HG02840 (cell line): ENCODE data around the gene MAP1LC3B.
A peak's percentile ranks its signal among the peaks of the same experiment; 100 is the strongest.
"Not testable (repeated sequence)": the region's sequence is repeated elsewhere in the genome, so short reads cannot be mapped to it uniquely, and the experiment has no call there.

ENCODE experiments used
- ATAC-seq: cut with Tn5 transposase; IDR thresholded peaks from one replicate; pipeline ENCODE4 v1.9.1; 2021; ENCODE audit warnings: mild to moderate bottlenecking, moderate library complexity, moderate number of reproducible peaks; ENCODE audit not compliant: unreplicated experiment, low FRiP score

MAP1LC3B gene

DNA sequence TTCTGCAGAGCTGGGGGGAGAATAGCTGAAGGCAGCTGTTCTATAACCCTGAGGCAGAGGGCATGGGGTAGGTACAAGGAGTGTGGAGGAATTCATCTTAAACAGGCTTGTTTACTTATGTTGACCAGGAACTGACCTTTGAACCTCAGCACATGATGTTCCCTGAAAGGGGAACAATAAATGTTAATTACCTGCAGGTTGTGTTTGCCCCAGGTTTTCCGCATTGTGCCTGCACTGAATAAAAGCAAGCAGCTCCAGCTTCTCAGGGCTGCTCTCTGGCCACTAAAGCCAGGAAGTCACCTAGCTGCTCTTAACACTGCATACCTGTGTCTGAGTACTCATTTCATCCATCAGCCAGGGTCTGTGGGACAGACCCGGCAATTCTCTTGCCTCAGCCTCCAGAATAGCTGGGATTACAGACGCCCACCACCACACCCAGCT is 12.8 kb upstream of the MAP1LC3B start:
- ATAC-seq = not testable (repeated sequence)

DNA sequence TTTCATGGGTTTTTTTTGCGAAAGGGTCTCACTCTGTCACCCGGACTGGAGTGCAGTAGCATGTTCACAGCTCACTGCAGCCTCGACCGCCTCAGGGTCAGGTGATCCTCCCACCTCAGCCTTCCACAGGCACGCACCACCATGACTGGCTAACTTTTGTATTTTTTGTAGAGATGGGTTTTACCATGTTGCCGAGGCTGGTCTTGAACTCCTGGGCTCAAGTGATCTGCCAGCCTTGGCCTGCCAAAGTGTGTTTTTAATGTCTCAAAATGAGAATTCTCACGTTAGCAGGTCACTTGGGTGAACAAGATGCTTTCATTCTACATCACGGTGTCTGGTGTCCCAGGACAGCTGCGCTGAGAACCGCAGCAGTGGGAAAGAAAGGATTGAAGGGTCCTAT is 11.7 kb upstream of the MAP1LC3B start:
- ATAC-seq = no peak

DNA sequence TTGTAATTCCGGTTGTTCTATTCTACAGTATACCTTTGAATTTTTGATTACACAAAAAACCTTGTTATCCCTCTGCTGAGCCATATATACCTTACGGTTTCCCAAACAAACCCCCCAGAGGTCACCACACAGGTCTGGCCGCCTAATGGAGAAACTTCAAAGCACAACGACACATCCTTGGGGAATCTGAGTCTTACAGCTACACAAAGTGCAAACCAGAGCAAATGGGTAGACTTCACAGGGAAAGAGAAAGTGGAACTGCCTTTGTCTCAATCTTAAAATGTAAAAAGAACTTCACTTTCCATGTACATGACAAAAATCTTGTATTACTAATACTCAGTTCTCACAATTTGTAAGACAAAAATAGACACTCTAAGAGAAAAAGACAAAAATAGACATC is 11.3 kb upstream of the MAP1LC3B start:
- ATAC-seq = no peak

- ATAC-seq = no peak
Observed at GRCh38 chr16:87382023-87382785, 9.9 kb upstream of the MAP1LC3B start.

DNA sequence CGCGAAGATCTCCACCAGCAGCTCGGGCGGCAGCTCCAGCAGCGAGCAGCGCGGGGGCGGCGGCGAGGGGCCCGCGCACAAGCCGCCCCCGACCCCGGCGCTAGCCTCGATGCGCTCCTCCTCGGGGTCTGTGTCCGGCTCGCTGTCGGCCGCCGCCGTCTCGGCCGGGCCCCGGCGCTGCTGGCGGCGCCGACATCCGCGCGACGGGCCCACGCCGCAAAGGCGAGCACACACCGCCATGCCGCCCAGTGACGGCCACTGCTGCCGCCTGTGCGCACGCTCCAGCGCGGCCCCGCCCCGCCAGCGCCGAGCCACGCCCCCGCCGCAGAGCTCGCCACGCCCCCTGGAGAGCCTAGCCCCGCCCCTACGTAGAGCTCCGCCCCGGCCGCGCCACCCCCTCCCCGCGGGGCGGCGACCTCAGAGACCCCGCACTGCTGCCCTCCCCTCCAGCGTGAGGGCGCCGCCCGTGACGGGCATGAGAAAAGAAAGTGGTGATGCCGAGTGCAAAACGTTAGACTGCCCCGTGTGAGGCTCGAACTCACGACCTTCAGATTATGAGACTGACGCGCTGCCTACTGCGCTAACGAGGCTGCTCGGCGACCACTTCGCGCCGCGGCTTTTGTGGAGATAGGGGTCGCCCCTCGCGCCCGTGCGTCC is 8.5 kb upstream of the MAP1LC3B start, which contains the start of gene FBXO31:
Gene FBXO31, minus strand, starts transcription at position 272 of the 657 bp plus-strand sequence. Its CDS starts 32 bp downstream, at position 240.
- peak; percentile 54 for ATAC-seq

DNA sequence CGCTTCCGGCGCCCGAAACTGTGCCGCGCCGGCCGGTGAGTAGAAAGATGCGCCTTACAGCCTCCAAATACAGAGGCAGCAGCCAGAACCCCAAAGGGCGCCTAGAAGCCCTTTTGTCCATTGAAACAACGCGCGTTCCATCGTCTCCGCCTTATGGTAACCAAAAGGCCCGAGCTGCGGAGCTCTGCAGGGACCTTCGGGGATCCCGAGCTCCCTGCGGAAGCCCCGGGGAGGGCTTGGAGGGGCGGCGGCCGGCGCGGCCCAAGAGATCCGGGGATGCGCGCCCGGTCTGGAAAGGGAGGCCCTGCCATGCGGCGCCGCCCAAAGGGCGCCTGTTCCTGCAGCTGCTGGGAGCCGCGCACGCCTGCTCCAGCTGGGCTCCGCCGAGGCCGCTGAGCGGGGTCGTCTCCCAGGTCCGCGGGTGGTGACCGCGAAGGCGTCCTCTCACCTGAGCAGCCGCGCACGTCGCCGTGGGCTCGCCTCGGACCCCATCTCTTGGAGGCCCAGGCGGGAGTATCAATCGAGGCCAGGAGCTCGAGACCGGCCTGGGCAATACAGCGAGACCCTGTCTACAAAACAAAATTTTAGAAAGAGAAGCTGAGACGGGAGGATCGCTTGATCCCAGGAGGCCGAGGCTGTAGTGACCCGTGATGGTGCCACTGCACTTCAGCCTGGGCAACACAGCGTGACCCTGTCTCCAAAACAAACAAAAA is 7.8 kb upstream of the MAP1LC3B start:
- peak; percentile 0 for ATAC-seq

DNA sequence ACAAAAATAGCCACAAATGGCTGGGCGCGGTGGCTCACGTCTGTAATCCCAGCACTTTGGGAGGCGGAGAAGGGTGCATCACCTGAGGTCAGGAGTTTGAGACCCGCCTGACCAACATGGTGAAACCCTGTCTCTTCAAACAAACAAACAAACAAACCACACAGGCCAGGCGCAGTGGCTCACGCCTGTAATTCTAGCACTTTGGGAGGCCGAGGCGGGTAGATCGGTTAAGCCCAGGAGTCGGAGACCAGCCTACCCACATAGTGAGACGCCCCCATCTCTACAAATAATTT is 7.3 kb upstream of the MAP1LC3B start:
- ATAC-seq = not testable (repeated sequence)

- ATAC-seq = peak; percentile 39
Observed at GRCh38 chr16:87387942-87388817, 4.0 kb upstream of the MAP1LC3B start.

DNA sequence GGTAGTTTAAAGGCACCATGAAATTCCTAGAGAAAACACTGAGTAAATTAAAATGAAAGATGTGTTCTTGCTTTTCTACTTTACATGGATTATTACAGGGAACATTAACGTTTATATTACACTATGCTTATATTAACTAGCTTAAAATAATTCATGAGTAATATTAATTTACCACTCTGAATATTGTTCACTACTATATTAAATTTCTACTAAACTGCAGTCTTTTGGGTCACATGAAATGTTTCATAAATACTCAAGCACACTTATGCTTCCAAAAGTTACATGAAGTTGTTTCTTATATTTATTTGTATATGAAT is 3.4 kb upstream of the MAP1LC3B start:
- no peak for ATAC-seq

GRCh38 chr16:87389245-87389644 is 2.9 kb upstream of the MAP1LC3B start:
- ATAC-seq = no peak

DNA sequence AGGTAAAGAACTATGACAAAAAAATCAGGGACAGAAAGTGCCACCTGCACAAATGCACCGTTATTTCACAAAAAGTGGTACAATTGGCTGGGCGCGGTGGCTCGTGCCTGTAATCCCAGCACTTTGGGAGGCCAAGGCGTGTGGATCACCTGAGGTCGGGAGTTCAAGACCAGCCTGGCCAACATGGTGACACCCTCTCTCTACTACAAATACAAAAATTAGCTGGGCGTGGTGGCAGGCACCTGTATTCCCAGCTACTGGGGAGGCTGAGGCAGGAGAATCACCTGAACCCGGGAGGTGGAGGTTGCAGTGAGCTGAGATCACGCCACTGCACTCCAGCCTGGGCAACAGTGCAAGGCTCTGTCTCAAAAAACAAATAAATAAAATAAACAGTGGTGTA is 2.2 kb upstream of the MAP1LC3B start:
- ATAC-seq = not testable (repeated sequence)

GRCh38 chr16:87390641-87391323 is 1.4 kb upstream of the MAP1LC3B start:
- ATAC-seq = no peak

- no peak for ATAC-seq
Observed at GRCh38 chr16:87391324-87391949, 699 bp upstream of the MAP1LC3B start.

- peak; percentile 2 for ATAC-seq
Observed at GRCh38 chr16:87392821-87393679, 914 bp downstream of the MAP1LC3B start.

- no peak for ATAC-seq
Observed at GRCh38 chr16:87393680-87394055, 1.5 kb downstream of the MAP1LC3B start.

DNA sequence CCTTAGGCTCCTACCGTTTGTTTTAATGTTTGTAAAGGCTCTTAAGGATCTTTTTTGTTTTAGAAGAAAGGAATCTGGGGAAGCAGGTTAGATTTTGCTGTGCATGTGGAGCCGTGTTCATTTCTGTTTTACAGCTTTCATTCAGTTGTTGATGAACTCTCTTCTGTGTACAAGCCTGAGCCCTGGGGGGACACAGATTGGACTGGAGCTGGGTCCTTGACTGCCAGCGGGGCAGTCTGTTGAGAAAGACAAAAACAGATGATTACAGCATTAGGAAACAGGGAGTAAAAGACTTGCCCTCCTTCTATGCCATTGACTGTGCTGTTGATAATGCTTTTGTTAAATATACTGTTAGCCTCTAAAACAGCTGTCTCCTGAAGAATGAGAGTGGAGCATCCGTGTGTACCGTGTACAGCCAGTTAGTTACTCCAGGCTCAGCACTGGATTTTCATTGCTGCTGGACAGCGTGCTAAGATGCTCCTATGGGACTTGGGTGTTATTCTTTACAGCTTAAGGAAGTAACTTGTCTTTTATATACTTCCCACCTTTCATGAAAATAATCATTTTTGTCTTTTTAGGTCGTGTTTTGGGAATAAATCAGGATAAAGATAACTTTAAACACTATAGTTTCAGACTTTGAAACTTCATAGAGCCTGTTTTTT is 3.2 kb downstream of the MAP1LC3B start:
- ATAC-seq = no peak

DNA sequence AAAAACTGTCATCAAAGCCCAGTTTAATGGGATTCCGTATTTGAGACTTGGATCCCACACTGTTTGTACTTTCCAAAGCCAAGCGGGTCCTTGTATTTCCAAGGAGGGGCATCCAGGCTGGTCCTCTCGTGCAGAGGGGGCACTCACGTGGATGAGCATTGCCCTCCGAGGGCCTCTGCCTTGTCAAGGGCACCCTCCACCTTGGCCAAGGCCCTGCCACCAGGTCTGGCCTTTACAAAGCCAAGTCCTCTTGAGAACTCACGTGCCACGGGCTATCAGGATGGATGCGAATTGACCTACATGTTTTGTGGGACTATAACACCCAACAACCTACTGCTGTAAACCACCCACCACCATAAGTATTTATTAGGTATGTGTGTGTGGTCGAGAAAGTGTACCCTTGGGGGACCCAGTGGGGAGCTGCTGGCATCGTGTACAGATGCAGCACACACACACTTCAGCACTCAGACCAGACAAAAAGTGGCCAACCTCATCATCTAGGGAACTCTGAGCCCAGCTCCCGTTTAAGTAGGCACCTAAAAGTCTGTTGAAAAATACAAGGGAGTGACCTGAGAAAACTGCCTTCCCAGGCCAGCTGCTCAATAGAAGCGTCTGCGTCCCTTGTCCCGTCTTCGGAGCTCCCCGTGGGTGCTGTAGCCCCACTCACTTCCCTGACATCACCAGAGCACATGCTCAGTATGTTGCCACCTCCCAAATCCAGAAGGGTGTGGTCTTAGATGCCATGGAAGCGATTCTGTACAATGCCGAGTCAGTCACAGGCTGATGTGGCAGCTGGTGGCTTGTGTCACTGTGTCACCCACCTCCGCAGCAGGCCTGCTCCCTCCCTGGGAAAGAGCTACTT is 12.9 kb downstream of the MAP1LC3B start:
- ATAC-seq = no peak
